ENCODE data around the gene DCTD.

The DCTD gene

DNA sequence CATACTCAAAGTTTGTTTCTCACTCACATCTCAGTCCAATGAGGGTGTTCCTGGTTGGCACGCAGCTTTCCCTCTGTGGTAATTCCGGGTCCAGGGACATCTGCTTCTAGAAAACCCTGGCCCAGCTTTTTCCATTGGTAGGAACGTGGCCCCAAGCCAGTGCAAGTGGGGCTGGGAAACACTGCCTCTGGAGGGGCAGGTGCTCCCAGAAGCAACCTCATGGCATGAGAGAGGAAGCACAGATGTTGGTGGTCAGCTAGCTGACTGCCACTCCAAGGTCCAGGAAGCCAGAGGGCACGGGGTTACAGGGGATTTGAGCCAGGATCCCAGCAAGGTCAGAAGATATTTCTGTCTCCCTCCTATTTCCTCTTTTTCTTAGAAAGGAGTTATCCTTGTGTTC lies 47.5 kb downstream of the DCTD start:
- DNase-seq, result no peak

DNA sequence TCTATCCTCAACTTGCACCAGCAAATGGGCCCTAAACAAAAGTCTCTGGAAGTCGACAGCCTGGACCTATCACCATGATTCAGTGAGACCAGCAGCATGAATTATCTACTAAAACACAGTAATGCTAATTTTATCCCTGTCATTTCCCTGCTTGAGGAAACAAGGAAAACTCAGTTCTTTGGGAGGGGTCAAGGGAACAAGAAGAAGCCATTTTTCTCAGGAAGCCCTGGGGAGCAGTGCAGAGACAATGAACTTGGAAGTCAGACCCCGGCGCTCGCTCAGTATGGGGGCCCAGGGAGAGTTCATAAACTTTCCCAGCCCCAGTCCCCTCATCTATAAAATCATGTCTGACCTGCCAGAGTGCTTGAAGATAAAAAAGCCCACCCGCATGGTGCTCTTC lies 50.4 kb downstream of the DCTD start:
- DNase-seq, result no peak

DNA sequence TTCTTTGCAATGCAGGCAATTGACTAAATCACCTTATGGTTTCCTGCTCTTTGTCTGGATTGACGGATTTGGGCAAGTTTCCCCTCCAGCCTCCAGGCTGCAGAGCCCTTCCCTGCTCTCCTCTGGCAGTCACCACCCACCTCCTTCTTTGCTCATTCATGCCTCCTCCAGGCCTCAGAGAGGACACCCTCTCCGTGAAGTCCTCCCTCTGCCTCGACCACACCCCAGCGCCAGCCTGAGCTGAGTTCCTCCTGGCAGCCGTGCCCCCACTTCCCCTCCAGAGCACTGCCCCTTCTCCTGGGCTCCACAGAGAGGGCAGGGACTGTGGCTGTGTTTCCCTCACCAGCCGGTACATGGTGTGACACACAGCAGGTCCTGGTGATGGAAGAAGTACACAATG lies 53.7 kb downstream of the DCTD start:
- DNase-seq, result no peak

DNA sequence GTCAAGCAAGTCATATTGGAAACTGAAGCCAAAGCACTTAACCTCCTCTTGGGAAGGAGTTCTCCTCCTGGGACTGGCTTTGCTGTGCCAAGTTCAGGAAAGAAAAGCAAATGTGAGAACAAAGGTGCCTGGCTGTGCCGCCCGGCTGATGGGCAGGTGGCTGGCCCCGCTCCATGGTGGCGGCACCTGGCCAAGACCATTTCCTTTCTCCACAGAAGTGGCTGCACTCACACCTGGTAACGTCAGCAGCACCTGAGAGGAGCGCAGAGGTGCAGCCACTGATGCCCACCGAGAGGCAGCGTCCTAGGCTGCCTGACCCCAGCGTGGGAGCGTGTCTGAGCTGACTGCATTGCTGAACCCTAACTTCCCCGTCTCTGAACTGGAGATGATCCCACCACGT lies 54.3 kb downstream of the DCTD start:
- DNase-seq, result no peak

DNA sequence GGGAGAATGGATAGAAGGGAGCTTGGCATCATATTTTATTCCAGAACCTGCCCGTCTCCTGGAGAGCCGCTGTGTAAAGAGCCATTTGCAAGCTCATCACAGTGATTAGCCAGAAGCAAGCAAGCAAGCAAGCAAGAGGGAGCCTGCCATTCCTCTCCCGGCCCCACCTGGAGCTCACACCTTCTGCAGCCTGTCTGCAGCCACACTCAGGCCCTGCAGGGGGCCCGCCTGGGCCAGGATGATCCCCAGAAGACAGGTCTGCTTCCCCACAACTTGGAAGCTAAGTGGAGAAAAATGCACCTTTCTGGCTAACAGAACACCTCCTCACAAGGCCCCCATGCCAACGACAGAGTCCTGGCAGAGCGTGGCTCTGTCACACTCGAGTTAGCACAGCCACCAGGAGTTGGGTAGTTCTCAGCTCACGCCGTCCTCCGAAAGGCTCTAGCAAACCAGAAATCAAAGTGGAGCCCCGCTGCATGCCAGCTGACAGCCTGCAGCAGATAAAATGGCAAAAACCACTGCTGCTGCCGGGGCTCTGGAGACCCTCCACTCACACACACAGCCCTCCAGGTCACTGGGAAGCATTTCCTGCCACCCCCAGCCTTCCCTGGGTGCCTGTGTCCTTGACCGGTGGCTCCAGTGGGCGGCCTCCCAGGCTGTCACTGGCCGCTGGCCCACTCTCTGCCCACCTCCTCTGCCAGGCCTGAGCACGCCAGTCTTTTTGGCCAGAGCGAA lies 54.9 kb downstream of the DCTD start:
- no peak for DNase-seq

DNA sequence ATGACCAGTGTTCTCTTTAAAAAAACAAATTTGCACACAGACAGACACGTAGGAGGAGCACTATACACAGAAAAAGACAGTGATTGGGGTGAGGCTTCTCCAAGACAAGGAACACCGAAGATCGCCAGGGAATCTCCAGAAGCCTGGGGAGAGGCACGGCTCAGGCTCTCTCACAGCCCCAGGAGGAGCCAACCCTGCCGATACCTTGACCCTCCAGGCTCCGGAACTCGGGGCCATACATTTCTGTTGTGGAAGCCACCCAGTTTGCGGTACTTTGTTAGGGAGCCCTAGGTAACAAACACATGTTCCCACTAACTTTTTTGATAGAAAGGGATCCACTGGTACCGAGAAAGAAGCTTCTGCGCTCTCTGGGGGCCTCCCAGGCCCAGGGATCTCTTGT lies 55.8 kb downstream of the DCTD start:
- no peak for DNase-seq

DNA sequence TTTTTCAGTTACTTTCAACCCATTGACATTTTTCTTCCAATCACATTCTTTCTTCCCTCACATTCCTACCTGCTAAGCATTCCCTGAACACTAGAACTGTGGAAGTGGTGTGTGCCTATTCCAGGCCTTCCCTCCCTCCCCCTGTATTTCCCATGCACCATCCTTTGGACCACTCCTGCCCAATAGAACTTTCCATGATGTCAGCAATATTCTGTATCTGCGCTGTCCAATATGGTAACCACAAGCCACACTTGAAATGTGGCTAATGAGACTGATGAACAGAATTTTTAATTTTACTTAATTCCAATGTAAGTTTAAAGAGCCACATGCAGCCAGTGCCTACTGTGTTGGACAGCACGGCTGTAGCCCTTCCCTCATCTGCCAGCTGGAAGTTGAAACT lies 57.5 kb downstream of the DCTD start:
- DNase-seq, result no peak

DNA sequence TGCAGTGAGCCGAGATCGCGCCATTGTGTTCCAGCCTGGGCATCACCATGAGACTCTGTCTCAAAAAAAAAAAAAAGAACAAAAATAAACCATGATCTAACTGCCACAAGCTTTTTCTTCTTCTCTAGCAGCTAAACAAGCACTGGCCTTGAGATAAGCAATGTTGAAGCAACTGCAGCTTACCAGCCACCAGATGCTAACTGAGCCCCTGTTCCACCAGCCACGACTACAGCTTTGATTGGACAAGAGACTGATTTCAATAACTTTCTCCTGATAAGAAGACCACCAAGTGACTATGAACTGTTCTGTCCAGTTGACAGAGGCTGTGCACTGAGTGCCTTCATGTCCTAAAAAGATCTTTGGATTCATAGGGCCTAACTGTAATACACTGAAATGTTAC lies 58.5 kb downstream of the DCTD start:
- no peak for DNase-seq

DNA sequence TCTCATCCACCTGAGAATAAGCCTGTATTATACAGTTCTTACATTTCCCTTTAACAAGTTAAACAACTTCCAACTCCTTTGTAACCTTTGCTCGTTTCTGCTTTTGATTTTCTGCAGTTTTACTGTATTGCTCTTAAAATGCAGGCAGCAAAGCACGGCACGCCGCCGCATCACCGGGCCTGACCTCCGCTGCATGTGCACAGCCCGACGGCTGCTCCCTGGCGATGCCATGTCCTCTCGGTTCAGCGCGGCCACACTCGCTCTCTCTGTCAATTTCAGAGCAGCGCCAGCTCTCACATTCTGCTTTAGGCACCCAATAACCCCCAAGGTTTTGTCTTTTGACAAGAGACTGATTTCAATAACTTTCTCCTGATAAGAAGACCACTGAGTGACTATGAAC lies 60.3 kb downstream of the DCTD start:
- DNase-seq, result no peak

DNA sequence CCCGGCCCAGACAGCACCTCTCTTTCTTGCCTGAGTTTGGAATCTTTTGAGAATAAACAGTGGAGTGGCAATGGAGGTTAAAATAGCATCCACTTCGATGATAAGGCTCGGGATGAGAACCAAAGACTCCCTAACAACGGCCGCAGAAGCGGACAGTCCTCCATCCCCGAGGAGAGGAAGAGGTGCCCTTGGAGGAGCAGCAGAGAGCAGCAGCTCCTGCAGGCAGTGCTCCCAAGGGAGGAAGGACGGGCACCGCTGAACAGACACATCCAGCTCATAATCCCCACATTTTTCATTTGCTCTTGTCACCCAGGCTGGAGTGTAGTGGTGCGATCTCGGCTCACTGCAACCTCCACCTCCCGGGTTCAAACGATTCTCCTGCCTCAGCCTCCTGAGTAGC lies 61.3 kb downstream of the DCTD start:
- DNase-seq, result no peak

DNA sequence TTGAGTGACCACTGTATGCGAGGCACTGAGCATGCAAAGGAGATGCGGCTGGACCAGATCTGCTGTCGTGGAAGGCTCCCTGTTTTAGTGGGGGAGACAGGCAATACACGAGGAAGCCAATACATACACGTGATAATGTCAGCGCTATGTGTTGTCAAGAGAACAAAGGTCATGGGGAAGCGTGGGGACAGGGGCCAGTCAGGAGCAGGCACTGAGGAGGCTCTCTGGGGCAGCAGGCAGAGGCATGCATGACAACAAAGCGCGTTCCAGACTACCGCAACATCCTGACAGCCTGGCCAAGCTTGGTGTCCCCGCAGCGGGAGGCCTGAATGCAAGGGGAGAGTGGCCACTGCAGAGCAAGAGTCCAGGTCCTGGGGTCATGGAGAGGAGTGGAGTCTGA lies 61.9 kb downstream of the DCTD start:
- DNase-seq, result no peak

DNA sequence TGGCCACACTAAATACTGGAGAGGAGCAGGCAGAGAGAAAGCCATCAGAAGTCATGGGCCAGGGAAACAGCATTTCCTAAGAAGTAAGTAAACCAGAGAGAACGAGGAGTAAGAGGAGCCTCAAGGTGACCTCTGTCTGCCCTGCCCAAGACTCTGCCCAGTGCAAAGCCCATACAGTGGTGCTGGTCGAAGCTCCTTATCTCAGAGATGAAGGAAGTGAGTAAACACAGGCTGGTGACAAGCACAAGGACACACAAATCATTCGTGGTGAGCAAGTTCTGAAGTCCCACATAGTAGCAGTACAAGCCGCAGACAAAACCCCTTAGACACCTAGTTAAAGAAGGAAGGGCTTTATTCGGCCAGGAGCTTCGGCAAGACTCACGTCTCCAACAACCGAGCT lies 62.7 kb downstream of the DCTD start:
- DNase-seq, result no peak

DNA sequence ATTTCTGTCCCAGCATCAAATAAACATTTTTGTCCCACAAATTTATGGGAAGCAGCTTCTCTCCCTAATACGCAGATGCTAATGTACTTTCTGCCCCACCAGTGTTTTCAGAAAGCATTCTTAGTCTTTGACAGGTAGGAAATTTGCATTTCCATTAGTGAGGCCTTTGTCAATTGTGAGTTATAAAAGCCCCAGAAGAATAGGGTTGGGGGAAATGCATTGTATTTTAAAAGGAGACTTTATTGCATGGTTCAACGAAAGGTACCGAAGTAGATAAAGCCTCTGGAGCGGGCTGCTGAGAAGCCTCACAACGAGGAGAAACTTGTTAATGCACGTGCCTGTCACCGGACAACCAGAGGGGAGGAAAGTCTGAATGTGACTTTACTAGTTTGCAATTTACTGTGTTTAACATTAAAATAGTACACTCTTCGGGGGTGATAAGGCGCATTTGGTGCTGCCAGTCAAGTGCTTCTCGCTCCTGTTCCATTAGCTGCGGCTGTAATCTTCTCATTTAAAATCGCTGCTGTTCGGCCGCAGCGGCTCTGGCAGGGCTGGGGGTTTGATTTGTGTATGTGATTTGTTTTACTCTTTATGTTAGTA lies 63.4 kb downstream of the DCTD start:
- no peak for DNase-seq

DNA sequence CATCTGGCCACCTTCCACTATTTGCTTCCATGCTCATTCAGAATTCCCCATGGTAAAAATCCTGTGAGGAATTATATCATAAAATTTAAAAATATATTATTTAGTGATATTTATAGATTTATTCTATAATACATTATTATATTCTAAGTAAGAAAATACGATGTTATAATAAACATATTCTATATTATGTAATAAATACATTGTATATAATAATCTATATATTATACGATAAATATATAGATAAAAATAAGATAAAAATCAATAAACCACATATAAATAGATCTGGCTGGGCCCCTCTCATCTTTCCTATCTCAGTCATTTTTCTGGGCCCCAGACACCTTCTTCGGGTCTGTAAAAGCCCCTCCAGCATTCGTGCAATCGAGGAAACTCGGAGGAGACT lies 68.5 kb downstream of the DCTD start:
- no peak for DNase-seq

DNA sequence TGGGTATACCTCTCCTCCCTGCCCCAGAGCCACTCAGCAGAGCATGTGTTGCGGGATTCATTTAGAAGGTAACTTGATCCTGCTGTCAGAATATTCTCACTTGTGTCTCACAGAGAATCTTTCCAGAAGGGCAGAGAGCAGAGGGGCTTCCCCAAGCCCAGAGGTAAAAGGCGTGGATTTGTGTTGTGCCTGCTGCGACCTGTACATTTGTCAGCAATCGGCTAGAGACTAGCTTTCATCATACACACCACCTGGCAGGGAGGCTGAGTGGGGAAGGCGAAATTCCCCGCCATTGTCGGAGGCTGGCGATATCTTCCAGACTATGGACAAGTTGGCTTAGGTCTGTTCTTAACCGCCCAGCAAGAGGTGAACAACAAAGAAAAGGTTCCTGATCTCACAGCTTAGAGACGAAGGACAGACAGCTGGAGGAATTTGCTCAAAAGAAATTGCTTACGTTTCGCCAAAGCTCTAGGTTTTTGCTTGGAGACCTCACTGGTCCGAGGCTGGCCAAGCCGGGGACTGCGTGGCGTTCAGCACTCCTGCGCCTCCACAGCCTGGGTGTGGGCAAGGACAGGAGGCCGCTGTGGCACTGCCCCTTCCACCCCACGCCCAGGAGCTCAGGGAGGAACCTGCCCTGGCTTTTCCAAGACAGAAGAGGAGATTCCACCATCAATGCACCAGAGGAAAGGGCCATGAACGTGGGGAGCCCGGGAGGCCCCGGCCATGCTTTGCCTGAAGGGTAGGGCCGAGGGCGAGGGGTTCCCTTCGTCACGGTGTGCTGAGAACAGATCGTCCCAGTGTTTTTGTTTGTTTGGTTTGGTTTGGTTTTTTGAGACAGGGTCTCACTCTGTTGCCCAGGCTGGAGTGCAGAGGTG lies 69.4 kb downstream of the DCTD start:
- DNase-seq, result no peak

DNA sequence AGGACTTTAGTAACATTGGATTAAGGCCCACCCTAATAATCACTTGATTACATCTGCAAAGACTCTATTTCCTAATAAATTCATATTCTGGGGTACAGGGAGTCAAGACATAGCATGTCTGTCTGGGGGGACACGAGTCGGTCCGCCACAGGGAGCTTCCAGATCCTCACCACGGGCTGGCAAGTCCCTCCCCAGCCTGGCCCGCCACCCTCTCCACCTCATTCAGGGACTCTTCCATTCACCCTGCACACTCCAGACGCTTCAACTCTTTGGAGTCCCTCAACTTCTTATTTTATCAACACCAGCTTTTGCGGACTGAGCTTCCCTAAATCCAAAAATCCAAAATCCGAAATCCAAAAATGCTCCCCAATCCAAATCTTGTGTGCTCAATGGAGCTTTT lies 71.2 kb downstream of the DCTD start:
- DNase-seq, result no peak

DNA sequence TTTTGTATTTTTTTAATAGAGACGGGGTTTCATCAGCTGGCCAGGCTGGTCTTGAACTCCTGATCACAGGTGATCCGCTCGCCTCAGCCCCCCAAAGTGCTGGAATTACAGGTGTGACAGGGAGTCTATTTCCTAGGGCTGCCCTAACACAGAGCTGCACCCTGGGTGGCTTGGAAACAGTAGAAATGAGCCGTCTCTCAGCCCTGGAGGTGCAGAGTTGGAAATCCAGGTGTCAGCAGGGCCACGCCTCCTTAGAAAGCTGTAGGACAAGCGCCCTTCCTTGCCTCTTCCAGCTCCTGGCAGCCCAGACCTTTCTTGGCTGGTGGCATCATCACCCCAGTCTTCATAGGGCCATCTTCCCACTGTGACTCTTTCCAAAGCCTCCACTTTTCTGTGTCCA lies 71.6 kb downstream of the DCTD start:
- no peak for DNase-seq

DNA sequence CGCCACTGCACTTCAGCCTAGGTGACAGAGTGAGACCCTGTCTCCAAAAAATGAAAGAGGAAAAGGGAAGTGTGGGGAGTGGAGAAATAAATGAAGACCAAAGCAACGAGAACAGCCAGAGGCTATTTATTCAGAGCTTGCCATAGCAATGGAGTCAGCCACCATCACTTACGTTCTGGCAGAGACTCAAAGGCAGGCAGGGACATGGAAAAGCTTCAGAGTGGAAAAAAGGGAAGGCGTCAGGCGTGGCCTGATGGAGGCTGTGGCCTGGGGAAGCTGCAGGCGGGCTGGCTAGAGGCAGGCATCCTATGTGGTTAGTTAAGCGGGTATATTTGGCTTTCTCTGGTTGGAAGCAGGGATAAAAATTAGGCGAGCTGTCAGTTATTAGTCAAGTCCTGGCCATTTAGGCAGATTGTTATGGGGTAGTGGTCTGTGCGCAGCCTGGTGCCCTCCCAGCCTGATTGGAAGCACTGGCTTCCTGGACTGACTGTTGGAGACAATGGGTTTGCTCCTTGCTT lies 73.3 kb downstream of the DCTD start:
- DNase-seq, result no peak

DNA sequence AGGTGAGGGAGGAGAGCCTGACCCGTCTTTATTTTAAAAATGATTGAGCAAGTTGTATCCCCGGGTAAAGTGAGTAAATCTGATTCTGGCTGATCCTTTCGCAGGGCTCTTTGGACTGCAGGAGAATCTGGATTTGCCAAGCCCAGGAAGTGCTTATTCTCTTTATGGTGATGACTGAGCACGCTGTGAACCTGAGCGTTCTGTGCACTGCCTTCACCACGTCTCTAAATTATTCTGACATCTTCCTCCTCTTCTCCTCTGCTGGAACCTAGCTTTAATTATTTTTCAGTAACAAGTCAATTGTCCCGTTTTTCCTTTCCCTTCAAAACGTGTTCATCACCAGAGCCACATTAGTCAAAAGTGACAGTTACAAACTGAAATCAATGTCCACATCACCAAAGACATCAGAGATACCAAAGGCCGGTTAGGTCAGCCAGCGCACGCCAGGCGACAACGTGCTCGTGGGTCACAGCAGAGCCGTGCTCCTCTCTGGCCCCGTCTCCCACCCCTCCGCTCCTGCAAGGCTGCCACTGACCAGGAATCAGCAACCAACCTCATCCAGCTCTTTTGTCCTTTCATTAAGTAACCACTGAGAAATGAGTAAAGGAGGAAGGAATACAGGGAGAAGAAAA lies 74.3 kb downstream of the DCTD start:
- no peak for DNase-seq

DNA sequence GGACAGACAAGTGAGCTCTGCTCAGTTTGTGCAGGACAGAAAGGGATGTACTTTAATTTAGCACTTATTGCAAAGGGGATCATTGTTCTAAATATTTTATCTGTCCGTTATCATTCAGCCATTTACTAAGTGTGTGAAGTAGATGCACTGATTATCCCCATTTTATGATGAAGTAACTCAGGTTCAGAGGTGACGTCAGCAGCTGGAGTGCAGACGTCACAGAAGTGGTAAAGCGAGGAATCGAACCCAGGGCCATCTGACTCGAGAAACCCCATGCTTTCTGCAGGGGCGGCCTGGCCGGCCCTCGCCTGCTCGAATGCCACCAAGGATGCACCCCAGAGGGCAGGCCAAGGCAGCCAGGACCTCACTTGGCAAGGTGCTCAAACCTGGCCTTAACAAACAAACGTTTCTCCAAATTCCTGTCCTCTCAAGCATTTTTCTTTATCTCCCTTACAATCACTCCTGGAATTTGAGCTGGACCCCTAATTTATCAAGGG lies 75.0 kb downstream of the DCTD start:
- no peak for DNase-seq

DNA sequence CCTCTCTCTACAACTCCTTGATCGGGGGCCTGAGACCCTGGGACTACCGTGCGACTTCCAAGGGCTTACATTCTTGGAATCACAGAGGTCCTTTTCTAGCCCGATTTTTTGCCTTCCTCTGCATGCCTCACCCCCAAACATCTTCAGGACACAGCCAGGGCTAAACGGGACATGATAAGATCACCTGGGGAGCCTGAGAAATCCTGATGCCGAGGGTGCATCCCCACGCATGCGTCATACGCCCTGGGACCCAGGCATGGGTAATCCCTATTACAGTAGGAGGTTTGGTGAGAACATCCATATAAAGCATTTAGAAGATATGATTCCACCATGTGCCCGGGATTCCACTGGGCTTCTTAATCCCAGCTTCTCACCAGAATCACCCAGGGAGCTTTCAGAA lies 77.1 kb downstream of the DCTD start:
- no peak for DNase-seq

Data from activated CD4-positive, alpha-beta T cell treated with anti-CD3 and anti-CD28 coated beads, Interleukin-10, Interleukin-2, amounts not matched to agents 100 ng/mL and 50 ng/mL, durations not matched to agents 16 hours and 8 hours (primary cell).